ENCODE measurements around the gene ZCCHC9. TPM values are rescaled to one million over a fixed set of nuclear protein-coding genes. Genes with fewer than 3 reads are reported as not detected.

ZCCHC9 gene
- total and polyA plus RNA-seq, 2 donors (not counting 1 experiment from before 2014, with no cell fraction given), result 44.4 to 50.9 TPM

- H3K36me3 ChIP-seq (ENCODE audit: control insufficient read depth, insufficient read depth, low read length), result no peaks in the 10 kb centered on the region
- H3K4me2 ChIP-seq (ENCODE audit: extremely low read depth, insufficient read depth, low read length), result no peak overlapping the region
- H3K4me1 ChIP-seq (ENCODE audit: control insufficient read depth, extremely low read depth, insufficient read depth, low read length), result no peaks in the 10 kb centered on the region
- H3K9ac ChIP-seq (ENCODE audit: insufficient read depth, low read length), result no peak overlapping the region
- no peak overlapping the region for H3K27ac ChIP-seq (ENCODE audit: insufficient read depth, low read length)
- TF ChIP-seq CTCF (conservative IDR thresholded peaks at IDR 0.05 in 1 of 2, IDR thresholded peaks at IDR 0.05 in 1 of 2; ENCODE audit: low read depth in 1 of 2, low read length in 2 of 2) (no peak), EZH2 (IDR thresholded peaks at IDR 0.05; ENCODE audit: low read length, missing control alignments) (no peak)
- no peaks in the 10 kb centered on the region for H4K20me1 ChIP-seq (ENCODE audit: control insufficient read depth, extremely low read depth, insufficient read depth, low read length)
- DNase-seq (ENCODE audit: low read depth in 2 of 2), result no peak
- H3K79me2 ChIP-seq (ENCODE audit: control insufficient read depth, insufficient read depth, low read length), result no peaks in the 10 kb centered on the region
- no peaks in the 10 kb centered on the region for H3K27me3 ChIP-seq (ENCODE audit: control insufficient read depth, insufficient read depth, low read length)
- no peak overlapping the region for H2AFZ ChIP-seq (ENCODE audit: low read length)
- H3K4me3 ChIP-seq (replicated peaks in 1 of 4; ENCODE audit: control extremely low read depth in 1 of 4, insufficient read depth in 1 of 4, low read depth in 3 of 4, low read length in 4 of 4), result no peak overlapping the region
- H3K9me3 ChIP-seq (ENCODE audit: control insufficient read depth, insufficient read depth, low read depth, low read length), result no peaks in the 10 kb centered on the region
These were observed 58.5 kb downstream of the ZCCHC9 start for GRCh38 chr5:81359881-81360280.

GRCh38 chr5:81360640-81361039, 59.3 kb downstream of the ZCCHC9 start:
- Histone ChIP-seq H3K4me1 (ENCODE audit: control insufficient read depth, extremely low read depth, insufficient read depth, low read length) (no peaks in the 10 kb centered on the region), H3K79me2 (ENCODE audit: control insufficient read depth, insufficient read depth, low read length) (no peaks in the 10 kb centered on the region), H3K36me3 (ENCODE audit: control insufficient read depth, insufficient read depth, low read length) (no peaks in the 10 kb centered on the region), H3K4me2 (ENCODE audit: extremely low read depth, insufficient read depth, low read length) (no peak overlapping the region), H2AFZ (ENCODE audit: low read length) (no peak overlapping the region), H3K27ac (ENCODE audit: insufficient read depth, low read length) (no peak overlapping the region), H3K9me3 (ENCODE audit: control insufficient read depth, insufficient read depth, low read depth, low read length) (no peaks in the 10 kb centered on the region), H3K27me3 (ENCODE audit: control insufficient read depth, insufficient read depth, low read length) (no peaks in the 10 kb centered on the region), H3K4me3 (replicated peaks in 1 of 4; ENCODE audit: control extremely low read depth in 1 of 4, insufficient read depth in 1 of 4, low read depth in 3 of 4, low read length in 4 of 4) (no peak overlapping the region), H3K9ac (ENCODE audit: insufficient read depth, low read length) (no peak overlapping the region), H4K20me1 (ENCODE audit: control insufficient read depth, extremely low read depth, insufficient read depth, low read length) (no peaks in the 10 kb centered on the region)
- DNase-seq (ENCODE audit: low read depth in 2 of 2), result no peak
- TF ChIP-seq EZH2 (IDR thresholded peaks at IDR 0.05; ENCODE audit: low read length, missing control alignments), result no peak
- TF ChIP-seq CTCF (conservative IDR thresholded peaks at IDR 0.05 in 1 of 2, IDR thresholded peaks at IDR 0.05 in 1 of 2; ENCODE audit: low read depth in 1 of 2, low read length in 2 of 2), result no peak

- no peak overlapping the region for H3K4me2 ChIP-seq (ENCODE audit: extremely low read depth, insufficient read depth, low read length)
- H3K36me3 ChIP-seq (ENCODE audit: control insufficient read depth, insufficient read depth, low read length), result no peaks in the 10 kb centered on the region
- no peak overlapping the region for H3K9ac ChIP-seq (ENCODE audit: insufficient read depth, low read length)
- no peak overlapping the region for H3K27ac ChIP-seq (ENCODE audit: insufficient read depth, low read length)
- H3K79me2 ChIP-seq (ENCODE audit: control insufficient read depth, insufficient read depth, low read length), result no peaks in the 10 kb centered on the region
- no peaks in the 10 kb centered on the region for H3K27me3 ChIP-seq (ENCODE audit: control insufficient read depth, insufficient read depth, low read length)
- no peak for TF ChIP-seq EZH2 (IDR thresholded peaks at IDR 0.05; ENCODE audit: low read length, missing control alignments)
- TF ChIP-seq CTCF (conservative IDR thresholded peaks at IDR 0.05 in 1 of 2, IDR thresholded peaks at IDR 0.05 in 1 of 2; ENCODE audit: low read depth in 1 of 2, low read length in 2 of 2), result no peak
- H2AFZ ChIP-seq (ENCODE audit: low read length), result no peak overlapping the region
- H3K9me3 ChIP-seq (ENCODE audit: control insufficient read depth, insufficient read depth, low read depth, low read length), result no peaks in the 10 kb centered on the region
- H3K4me3 ChIP-seq (replicated peaks in 1 of 4; ENCODE audit: control extremely low read depth in 1 of 4, insufficient read depth in 1 of 4, low read depth in 3 of 4, low read length in 4 of 4), result no peak overlapping the region
- no peaks in the 10 kb centered on the region for H4K20me1 ChIP-seq (ENCODE audit: control insufficient read depth, extremely low read depth, insufficient read depth, low read length)
- no peak for DNase-seq (ENCODE audit: low read depth in 2 of 2)
- H3K4me1 ChIP-seq (ENCODE audit: control insufficient read depth, extremely low read depth, insufficient read depth, low read length), result no peaks in the 10 kb centered on the region
These were observed 60.2 kb downstream of the ZCCHC9 start for GRCh38 chr5:81361600-81361999.

Other genes with a start within 250 kb of the ZCCHC9 start
- gene CKMT2, start 68.3 kb upstream of the ZCCHC9 start, total RNA-seq, result 8.0 and 19.3 TPM in 2 replicates
- gene CKMT2, start 68.3 kb upstream of the ZCCHC9 start, polyA plus RNA-seq, result 1.9 and 2.3 TPM in 2 replicates
- gene ACOT12, start 92.5 kb downstream of the ZCCHC9 start, total RNA-seq, result 0.26 and 2.0 TPM in 2 replicates
- gene ACOT12, start 92.5 kb downstream of the ZCCHC9 start, polyA plus RNA-seq, result 1.1 and 4.3 TPM in 2 replicates